ENCODE results near the gene STAB1.

- TF ChIP-seq EZH2 (IDR thresholded peaks at IDR 0.05) = no peak
- no peak for TF ChIP-seq POLR2AphosphoS5 (IDR thresholded peaks at IDR 0.05; ENCODE audit: borderline replicate concordance, low read depth, low read length)
- no peak for TF ChIP-seq FOXP2 (optimal IDR thresholded peaks at IDR 0.05; ENCODE audit: control extremely low read depth, extremely low read length, insufficient read depth)
These were observed 40.7 kb upstream of the STAB1 start for GRCh38 chr3:52454250-52454937.

All from SK-N-MC (cell line).